Adipose tissue (tissue), 3 donors: ENCODE results near the gene ADCK2. TPM values are rescaled to one million over a fixed set of nuclear protein-coding genes. Genes with fewer than 3 reads are reported as not detected.
"Not testable (repeated sequence)": the region's sequence is repeated elsewhere in the genome, so short reads cannot be mapped to it uniquely, and the experiment has no call there.

Experiments
- H3K27ac ChIP-seq: one replicate; pipeline ENCODE4 v1.5.1; 2013; ENCODE audit warnings: low read depth, low read length
- WGBS, 3 donors: extraction: QIAGEN DNeasy Blood & Tissue Kit; methylation state at CpG; one replicate each; pipeline ENCODE4 v1.1.7; 2013; 5-methylcytosine and 5-hydroxymethylcytosine counted together
- polyA plus RNA-seq, 3 donors: library from polyadenylated mRNA; stranded (reverse); fragments of 200-250 nt; gene quantifications; one replicate each; pipeline ENCODE4 v1.2.3, GENCODE V29; 2013
- donor health status: healthy with polysubstance abuse.
- donor health status: Bipolar disorder and iron deficiency.
- donor health status: healthy.

The ADCK2 gene
- polyA plus RNA-seq, 3 donors = 13.3 to 15.5 (median 13.5) TPM

DNA sequence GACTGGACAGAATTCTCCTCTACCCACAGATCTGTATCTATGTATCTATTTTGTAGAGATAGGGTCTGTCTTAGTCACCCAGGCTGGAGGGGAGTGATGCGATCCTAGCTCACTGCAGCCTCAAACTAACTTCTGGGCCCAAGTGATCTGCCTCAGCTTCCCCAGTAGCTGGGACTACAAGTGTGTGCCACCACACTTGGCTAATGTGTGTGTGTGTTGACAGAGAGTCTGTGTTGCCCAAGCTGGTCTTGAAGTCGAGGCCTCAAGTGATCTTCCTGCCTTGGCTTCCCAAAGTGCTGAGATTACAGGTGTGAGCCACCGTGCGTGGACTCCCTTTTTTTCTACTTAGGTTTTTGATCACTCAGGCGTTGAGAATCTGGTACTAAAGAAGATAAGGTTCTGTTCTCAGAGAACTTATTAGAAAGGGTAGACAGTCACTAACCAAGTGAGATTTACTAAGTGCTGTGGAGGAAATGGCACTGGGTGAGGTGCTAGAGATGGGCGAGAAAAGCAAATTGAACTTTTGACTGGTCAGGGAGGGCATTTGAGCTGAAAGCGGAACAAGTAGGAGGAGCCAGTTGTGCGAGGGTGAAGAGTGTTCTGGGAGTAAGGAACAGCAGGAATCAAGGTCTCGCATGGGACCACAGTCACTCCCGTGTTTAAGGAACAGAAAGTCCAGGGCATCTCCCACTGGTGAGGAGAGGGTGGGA, 41.7 kb downstream of the ADCK2 start:
- H3K27ac ChIP-seq = no peak overlapping the region
- 92 to 97% (median 93%) methylated on average over 10 of the region's 10 CpGs for WGBS, 3 donors

DNA sequence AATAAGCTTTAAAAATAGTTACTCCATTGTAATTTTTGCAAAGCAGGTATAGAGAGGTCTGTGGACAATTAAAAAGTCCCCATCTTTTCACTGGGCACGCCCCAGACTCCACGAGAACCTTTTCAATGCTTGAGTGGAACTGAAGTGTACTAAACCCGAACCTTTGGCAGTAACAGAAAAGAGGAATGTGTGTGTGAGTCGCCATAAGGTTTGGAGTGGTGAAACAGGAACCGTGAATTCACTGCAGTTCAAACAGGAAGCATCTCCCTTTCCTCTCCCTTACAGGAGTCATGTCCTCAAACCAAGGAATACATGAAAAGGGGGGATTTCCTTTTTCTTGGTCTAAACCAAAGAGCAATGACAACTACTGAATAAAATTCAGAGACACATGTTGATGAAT, 47.0 kb downstream of the ADCK2 start:
- H3K27ac ChIP-seq = no peak overlapping the region
- WGBS, 3 donors = 38 to 81% (median 63%) methylated on average over 5 of the region's 5 CpGs

DNA sequence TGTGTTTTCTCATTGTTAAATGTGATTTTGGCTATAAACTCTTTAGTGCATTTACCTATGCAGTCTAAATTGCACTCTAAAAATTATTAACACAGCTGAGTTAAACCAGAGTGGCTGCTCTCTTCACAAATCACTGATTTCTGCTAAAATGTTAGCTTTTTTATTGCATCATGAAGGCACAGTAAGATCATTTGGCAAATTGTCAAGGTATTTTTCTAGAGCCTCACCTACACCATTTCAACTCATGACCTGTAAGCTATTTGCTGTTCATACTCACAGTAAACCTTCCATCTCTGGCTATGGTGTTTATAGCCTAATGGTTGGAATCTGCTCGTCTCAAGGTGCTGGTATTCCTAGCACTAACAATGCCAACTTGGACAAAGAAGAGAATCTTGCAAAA, 49.5 kb downstream of the ADCK2 start:
- 89 to 94% (median 90%) methylated on average over 1 of the region's 1 CpG for WGBS, 3 donors
- no peak overlapping the region for H3K27ac ChIP-seq

DNA sequence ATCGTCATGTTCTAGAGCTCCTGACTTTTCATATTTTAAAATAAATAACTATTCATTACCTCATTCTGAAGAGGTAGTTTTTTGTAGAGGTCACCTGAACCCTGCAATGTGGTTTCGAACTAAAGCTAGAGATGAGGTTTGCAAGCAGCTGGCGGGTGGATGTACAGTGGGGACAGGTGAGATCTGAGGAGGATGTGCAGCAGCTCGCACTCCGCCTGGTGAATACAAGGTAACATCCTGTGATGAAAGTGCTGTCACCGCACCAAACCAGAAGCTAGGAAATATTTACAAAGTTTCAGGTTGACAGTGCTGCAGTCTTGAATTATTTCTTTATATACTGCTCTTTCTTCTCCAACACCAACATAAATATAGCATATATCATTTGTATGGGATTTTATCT, 50.3 kb downstream of the ADCK2 start:
- WGBS, 3 donors = 75 to 91% (median 75%) methylated on average over 6 of the region's 6 CpGs
- H3K27ac ChIP-seq = no peak overlapping the region

DNA sequence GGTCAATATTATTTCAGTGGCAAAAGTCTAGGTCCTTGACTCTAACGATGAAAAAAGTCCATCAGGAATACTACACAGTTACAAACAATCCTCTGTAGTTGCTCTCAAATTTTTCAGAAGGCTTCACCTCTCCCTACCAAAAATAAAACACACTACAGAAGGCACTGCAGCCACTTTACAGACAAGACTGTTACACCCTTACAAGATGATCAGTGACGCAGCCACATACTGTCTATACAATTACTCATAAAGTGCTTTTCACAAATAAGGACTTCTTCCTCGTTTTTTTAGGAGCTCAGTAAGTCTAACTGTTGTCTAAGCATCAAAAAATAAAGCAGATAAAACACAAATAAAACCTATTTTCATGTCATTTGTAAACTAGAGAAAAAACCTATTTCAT, 50.8 kb downstream of the ADCK2 start:
- WGBS, 3 donors = 89 to 90% (median 90%) methylated on average over 3 of the region's 3 CpGs

DNA sequence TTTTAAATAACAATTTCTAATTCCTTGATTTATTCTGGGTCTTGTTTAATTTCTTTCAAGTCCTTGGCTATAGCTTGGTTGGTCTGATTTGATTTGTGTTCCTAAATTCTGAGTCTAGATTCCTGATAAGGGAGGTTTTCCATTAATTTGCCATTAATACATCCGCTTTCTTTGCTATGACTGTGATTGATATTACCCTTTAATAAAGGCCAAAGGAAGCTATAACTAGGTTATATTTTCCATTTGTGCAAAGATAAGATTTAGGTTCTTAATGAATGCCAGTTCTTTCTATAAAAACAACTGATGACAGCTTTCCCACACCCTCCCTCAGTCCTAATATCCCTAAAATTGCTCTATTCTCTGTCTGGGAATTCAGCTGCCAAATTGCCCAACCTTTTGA, 52.0 kb downstream of the ADCK2 start:
- H3K27ac ChIP-seq = no peak overlapping the region
- 92 to 99% (median 97%) methylated on average over 1 of the region's 1 CpG for WGBS, 3 donors

More for the DNA sequence above, 50.8 kb downstream of the ADCK2 start:
- H3K27ac ChIP-seq = no peak overlapping the region

DNA sequence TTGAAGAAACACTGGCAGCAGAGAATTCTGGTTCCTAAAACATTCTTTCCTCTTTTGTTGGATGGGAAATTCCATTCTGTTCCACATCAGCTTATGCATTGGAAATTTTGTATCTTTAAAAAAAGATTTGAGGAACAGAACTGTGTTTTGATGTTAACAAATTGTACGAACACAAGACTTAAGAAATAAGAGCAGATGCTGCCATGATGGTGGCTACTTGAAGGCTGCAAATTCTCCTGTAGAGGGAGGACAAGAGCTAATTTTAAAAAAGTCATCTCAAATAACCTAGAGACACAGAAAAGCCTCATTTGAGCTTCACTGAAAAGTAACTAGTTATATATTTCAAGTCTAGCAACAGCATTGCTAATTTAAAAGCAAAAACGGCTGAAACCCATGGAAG, 53.5 kb downstream of the ADCK2 start:
- no peak overlapping the region for H3K27ac ChIP-seq
- WGBS, 3 donors = 66 to 81% (median 74%) methylated on average over 2 of the region's 2 CpGs

DNA sequence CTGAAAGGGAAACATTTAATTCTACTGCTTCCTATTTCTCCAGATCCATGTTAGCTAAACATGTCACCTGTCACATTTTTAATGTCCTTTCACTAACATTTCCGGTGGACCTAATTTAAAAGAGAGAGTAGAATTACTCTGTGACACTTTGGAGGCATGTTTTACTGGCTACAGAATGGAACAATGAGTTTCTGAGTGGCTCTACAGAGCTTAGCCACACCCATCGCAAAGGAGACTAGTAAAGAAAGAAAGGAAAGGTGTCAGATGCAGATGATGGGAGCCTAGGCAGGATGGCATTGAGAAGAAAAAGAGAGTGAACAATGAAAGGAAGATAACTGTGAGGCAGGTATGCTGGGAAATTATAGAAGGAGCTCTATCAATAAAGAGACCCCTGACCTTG, 59.7 kb downstream of the ADCK2 start:
- 82 to 88% (median 88%) methylated on average over 2 of the region's 2 CpGs for WGBS, 3 donors
- H3K27ac ChIP-seq = no peak overlapping the region

DNA sequence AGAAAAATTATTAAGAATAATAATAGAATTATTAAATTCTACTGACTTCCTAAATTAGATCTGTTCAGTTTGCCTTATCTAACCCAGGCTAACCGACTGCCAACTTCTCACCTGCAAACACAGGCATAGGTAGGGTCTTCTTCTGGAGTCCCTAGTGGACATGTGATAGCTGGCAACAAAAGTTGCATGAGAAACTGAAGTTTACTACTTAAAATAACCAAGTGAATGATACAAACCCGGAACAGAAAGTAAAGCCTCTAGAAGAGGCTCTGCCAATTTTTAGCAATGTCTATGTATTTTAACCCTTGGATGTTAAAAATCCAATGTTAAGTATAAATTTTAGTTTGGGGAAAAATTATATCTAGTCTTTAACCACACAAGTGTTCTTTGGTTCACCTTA, 61.4 kb downstream of the ADCK2 start:
- WGBS, 3 donors = 70 to 80% (median 75%) methylated on average over 2 of the region's 2 CpGs

DNA sequence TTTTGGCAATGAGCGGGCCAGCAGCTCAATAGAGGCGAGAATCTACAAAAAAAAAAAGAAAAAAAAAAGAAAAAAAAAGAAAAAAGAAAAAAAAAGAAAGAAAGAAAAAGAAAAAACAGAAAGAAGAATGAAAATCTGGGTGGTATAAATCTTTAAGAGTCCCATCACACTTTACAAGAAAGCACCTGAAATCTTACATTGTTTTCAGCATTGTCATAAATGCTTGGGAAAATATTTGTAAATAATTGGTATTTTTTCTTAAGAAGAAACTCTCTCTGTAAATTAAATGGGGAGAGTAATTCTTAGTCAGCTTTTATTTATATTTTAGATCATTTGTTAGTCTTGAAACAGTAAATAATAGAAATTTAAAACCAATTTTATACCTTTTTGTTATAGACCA, 62.0 kb downstream of the ADCK2 start:
- 98 to 100% (median 99%) methylated on average over 2 of the region's 2 CpGs for WGBS, 3 donors
- H3K27ac ChIP-seq = no peak overlapping the region

More for the DNA sequence above, 61.4 kb downstream of the ADCK2 start:
- no peak overlapping the region for H3K27ac ChIP-seq

DNA sequence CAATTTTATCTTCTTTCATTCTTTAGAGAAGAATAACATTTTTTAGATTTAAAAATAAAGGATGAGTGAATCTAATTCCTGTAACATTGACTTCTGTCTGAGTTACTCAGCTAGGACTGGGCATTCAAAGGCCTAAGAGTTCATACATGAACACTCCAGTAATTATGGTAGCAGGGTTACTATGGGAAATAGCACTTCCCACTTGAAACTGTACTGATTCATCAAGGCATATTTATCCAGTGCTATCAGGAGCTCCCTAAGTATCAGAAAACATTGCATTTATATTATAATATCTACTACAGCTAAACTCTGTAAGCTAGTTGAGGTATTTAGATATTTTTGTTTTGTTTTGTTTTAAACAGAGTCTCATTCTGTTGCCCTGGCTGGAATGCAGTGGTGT, 65.5 kb downstream of the ADCK2 start:
- no peak overlapping the region for H3K27ac ChIP-seq

DNA sequence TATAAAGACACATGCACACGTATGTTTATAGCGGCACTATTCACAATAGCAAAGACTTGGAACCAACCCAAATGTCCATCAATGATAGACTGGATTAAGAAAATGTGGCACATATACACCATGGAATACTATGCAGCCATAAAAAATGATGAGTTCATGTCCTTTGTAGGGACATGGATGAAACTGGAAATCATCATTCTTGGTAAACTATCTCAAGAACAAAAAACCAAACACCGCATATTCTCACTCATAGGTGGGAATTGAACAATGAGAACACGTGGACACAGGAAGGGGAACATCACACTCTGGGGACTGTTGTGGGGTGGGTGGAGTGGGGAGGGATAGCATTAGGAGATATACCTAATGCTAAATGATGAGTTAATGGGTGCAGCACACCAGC, 70.5 kb downstream of the ADCK2 start:
- not testable (repeated sequence) for H3K27ac ChIP-seq
- WGBS, 3 donors = 91 to 98% (median 91%) methylated on average over 1 to 2 of the region's 4 CpGs

DNA sequence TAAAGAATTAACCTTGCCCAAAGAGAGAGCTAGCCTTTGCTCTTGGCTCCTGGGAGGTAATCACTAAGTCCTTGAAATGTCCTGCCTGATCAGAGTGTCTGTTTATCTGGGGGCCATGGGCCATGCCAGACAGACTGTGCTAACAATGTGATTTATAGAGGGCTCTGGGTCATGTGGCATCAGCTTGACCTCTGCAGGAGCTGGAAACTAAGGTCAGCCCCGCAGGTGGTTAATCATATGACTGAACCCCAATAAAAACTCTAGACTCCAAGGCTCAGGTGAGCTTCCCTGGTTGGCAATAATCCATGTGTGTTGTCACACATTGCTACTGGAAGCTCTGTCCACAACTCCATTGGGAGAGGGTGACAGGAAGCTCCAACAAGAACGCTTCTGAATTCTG, 71.3 kb downstream of the ADCK2 start:
- WGBS, 3 donors = 64 to 85% (median 83%) methylated on average over 2 of the region's 2 CpGs
- no peak overlapping the region for H3K27ac ChIP-seq

Other genes starting within 250 kb of the ADCK2 start
- 10 to 100 TPM; 39.7 to 44.1 (median 42.0) TPM for gene MKRN1, start 193.4 kb upstream of the ADCK2 start, polyA plus RNA-seq
- gene DENND2A, start 32.1 kb upstream of the ADCK2 start, polyA plus RNA-seq = 10 to 100 TPM in 2 of 3 donors, 1 to 10 TPM in 1; 1.2 to 38.9 (median 10.1) TPM
- gene NDUFB2, start 23.8 kb downstream of the ADCK2 start, polyA plus RNA-seq = 100 to 1,000 TPM; 186 to 435 (median 407) TPM